Sigmoid colon (tissue), 7 donors: Measurements from ENCODE around the gene TOMM7. TPM values are rescaled to one million over a fixed set of nuclear protein-coding genes. Genes with fewer than 3 reads are reported as not detected.
"Not testable (repeated sequence)": the region's sequence is repeated elsewhere in the genome, so short reads cannot be mapped to it uniquely, and the experiment has no call there.

Source experiments
- DNase-seq: peaks from one replicate; pipeline ENCODE4 v3.0.0-alpha.2; 2019
- H3K27ac ChIP-seq, 4 donors: fragments of 200-600 bp; sonication (generic); one replicate each; pipeline ENCODE4 v1.5.1; 2016 to 2019; ENCODE audit warnings: mild to moderate bottlenecking in 1 of 4
- H3K27me3 ChIP-seq, 3 donors: fragments of 200-600 bp; sonication (generic); one replicate each; pipeline ENCODE4 v1.5.1; 2019; ENCODE audit warnings: mild to moderate bottlenecking in 1 of 3
- H3K36me3 ChIP-seq, 4 donors: fragments of 200-600 bp; sonication (generic); one replicate each; pipeline ENCODE4 v1.5.1; 2016 to 2019
- H3K4me1 ChIP-seq, 4 donors: fragments of 200-600 bp; sonication (generic); one replicate each; pipeline ENCODE4 v1.5.1; 2017 to 2019
- H3K4me3 ChIP-seq, 4 donors: fragments of 200-600 bp; sonication (generic); one replicate each; pipeline ENCODE4 v1.5.1; 2017 to 2019; ENCODE audit warnings: mild to moderate bottlenecking in 2 of 4, moderate library complexity in 1 of 4
- H3K9me3 ChIP-seq, 4 donors: fragments of 200-600 bp in 3 of 4; sonication (generic) in 3 of 4; one replicate each; pipeline versions ENCODE4 v1.5.1 to v1.6.1; 2013 to 2019
- EP300 ChIP-seq, 4 donors: sonication (generic); formaldehyde crosslinking; IDR thresholded peaks; one replicate each; pipeline ENCODE4 v1.6.1; 2017; ENCODE audit warnings: antibody characterized with exemption in 4 of 4
- POLR2A ChIP-seq, 2 donors: fragments of 450-650 bp; IDR thresholded peaks; one replicate each; pipeline ENCODE4 v1.6.1; 2016; ENCODE audit warnings: antibody characterized with exemption in 2 of 2, mild to moderate bottlenecking in 2 of 2, moderate library complexity in 2 of 2
- POLR2AphosphoS5 ChIP-seq, 4 donors: sonication (generic); formaldehyde crosslinking; IDR thresholded peaks; one replicate each; pipeline ENCODE4 v1.6.1; 2017; ENCODE audit warnings: antibody characterized with exemption in 4 of 4
- WGBS, 2 donors: extraction: QIAGEN DNeasy Blood & Tissue Kit; methylation state at CpG; one replicate each; pipeline ENCODE4 v1.1.7; 2013; 5-methylcytosine and 5-hydroxymethylcytosine counted together
- intact Hi-C: fragments of 100-400 bp; cut with DNase I; formaldehyde crosslinking; loops from one replicate; pipeline ENCODE4 v1.15.1; 2023
- polyA plus RNA-seq, 3 donors: library from polyadenylated mRNA; stranded (reverse); fragments of 200-250 nt; gene quantifications; one replicate each; pipeline ENCODE4 v1.2.3, GENCODE V29; 2013
- total RNA-seq, 4 donors: library from RNA; depleted of rRNA; stranded (reverse); fragments of >200 nt; gene quantifications; one replicate each; pipeline ENCODE4 v1.1.0, GENCODE V29; 2016
- TF ChIP-seq, protein P1 (sequence below), 4 experiments: fragments of 450-650 bp in 3 of 4; fragments of 200-600 bp in 1 of 4; IDR thresholded peaks; one replicate each; pipeline ENCODE4 v1.5.1; 2016 to 2019; ENCODE audit warnings: antibody characterized with exemption in 4 of 4, mild to moderate bottlenecking in 3 of 4, moderate library complexity in 2 of 4
- donor health status: healthy with polysubstance abuse.
- donor health status: Bipolar disorder and iron deficiency.
- donor health status: healthy.

Gene TOMM7
- total and polyA plus RNA-seq, 7 donors: 148 to 625 (median 326) TPM

GRCh38 chr7:22851145-22851544 is 28.5 kb upstream of the TOMM7 start:
- no peak overlapping the region for H3K4me3 ChIP-seq
- TF ChIP-seq POLR2A (IDR thresholded peaks at IDR 0.05) (no peak), POLR2AphosphoS5 (IDR thresholded peaks at IDR 0.05) (no peak), EP300 (IDR thresholded peaks at IDR 0.05) (no peak)
- TF ChIP-seq, protein P1, sequence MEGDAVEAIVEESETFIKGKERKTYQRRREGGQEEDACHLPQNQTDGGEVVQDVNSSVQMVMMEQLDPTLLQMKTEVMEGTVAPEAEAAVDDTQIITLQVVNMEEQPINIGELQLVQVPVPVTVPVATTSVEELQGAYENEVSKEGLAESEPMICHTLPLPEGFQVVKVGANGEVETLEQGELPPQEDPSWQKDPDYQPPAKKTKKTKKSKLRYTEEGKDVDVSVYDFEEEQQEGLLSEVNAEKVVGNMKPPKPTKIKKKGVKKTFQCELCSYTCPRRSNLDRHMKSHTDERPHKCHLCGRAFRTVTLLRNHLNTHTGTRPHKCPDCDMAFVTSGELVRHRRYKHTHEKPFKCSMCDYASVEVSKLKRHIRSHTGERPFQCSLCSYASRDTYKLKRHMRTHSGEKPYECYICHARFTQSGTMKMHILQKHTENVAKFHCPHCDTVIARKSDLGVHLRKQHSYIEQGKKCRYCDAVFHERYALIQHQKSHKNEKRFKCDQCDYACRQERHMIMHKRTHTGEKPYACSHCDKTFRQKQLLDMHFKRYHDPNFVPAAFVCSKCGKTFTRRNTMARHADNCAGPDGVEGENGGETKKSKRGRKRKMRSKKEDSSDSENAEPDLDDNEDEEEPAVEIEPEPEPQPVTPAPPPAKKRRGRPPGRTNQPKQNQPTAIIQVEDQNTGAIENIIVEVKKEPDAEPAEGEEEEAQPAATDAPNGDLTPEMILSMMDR (IDR thresholded peaks at IDR 0.05): no peak
- no peak for DNase-seq
- H3K27ac ChIP-seq: no peak overlapping the region
- 70 to 86% methylated on average over 2 of the region's 2 CpGs for WGBS, 2 donors
- intact Hi-C loops: loop anchor here (5.0 to 10.0 kb wide), 5 partner anchors 124 to 624 kb away; partner anchors contain the start of genes IGF2BP3, IL6 and KLHL7
- H3K4me1 ChIP-seq: peaks cover 0 to 21% (median 14%) of the 10 kb centered on the region in 4 donors
- no peaks in the 10 kb centered on the region for H3K27me3 ChIP-seq
- no peaks in the 10 kb centered on the region for H3K36me3 ChIP-seq
- H3K9me3 ChIP-seq: no peaks in the 10 kb centered on the region

- not testable (repeated sequence) for H3K27me3 ChIP-seq, H3K4me3 ChIP-seq, H3K27ac ChIP-seq, DNase-seq, H3K9me3 ChIP-seq, H3K36me3 ChIP-seq
- 94 to 100% methylated on average over 1 of the region's 1 CpG for WGBS, 2 donors
- intact Hi-C loops: loop anchor here (5.0 to 10.0 kb wide), 5 partner anchors 123 to 624 kb away; partner anchors contain the start of genes IGF2BP3, IL6 and KLHL7
- H3K4me1 ChIP-seq: peaks cover 0 to 13% (median 7%) of the 10 kb centered on the region in 4 donors
Measured at GRCh38 chr7:22850394-22850793, 27.7 kb upstream of the TOMM7 start.

DNA sequence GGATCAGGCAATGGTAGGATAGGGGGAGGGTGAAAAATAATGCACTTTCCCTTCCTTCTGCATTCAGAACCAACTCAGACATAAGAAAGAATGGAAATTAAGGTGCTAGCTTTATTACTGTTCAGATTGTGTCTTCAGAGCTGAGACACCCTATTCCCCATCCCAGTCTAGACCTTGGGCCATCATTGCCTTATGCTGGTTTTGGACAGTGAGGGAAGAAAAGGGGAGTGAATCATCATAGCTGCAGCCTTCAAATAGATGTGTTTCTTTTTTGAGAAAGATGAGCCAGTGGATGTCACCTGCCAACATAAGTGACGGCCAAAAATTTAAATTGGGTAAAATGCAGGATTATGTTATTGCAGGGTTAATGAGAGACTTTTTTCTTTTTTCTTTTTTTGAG is 27.0 kb upstream of the TOMM7 start:
- no peak for DNase-seq
- H3K36me3 ChIP-seq: no peaks in the 10 kb centered on the region
- TF ChIP-seq POLR2A (IDR thresholded peaks at IDR 0.05) (no peak), POLR2AphosphoS5 (IDR thresholded peaks at IDR 0.05) (no peak), EP300 (IDR thresholded peaks at IDR 0.05) (no peak)
- TF ChIP-seq, protein P1 (IDR thresholded peaks at IDR 0.05): no peak
- no peaks in the 10 kb centered on the region for H3K27me3 ChIP-seq
- peak overlapping the region in 1 of 4 donors; percentile 3 for H3K27ac ChIP-seq
- intact Hi-C loops: loop anchor here (5.0 to 10.0 kb wide), 5 partner anchors 122 to 625 kb away; partner anchors contain the start of genes IGF2BP3, IL6 and KLHL7
- no peaks in the 10 kb centered on the region for H3K9me3 ChIP-seq
- peaks cover 0 to 8% (median 4%) of the 10 kb centered on the region in 4 donors for H3K4me1 ChIP-seq
- H3K4me3 ChIP-seq: no peak overlapping the region
- WGBS, 2 donors: 82 to 92% methylated on average over 1 of the region's 1 CpG

DNA sequence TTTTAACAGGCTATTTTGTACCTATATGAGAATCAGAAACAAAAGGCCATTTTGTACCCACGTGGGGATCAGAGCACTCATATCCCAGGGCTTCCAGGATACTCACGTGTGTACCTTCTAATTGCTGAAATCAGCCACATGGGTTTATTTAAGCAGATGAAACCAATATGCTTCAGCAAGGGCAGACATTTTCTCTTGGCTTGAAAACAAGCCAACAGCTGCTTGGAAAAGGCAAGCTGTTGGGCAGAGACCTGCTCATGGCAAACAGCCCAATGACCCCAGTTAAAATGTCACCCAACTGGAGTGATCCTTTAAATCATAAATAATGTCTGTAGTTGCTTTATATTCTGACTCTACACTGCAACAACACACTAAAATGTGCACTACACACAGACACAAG is 26.5 kb upstream of the TOMM7 start:
- intact Hi-C loops: no loop called here
- no peak for DNase-seq
- 13 to 51% methylated on average over 2 of the region's 2 CpGs for WGBS, 2 donors
- peak overlapping the region in 2 of 4 donors; percentile 3 to 5 for H3K27ac ChIP-seq
- TF ChIP-seq EP300 (IDR thresholded peaks at IDR 0.05) (no peak), POLR2AphosphoS5 (IDR thresholded peaks at IDR 0.05) (peak in 1 of 4 donors; percentile 30)
- TF ChIP-seq, protein P1 (IDR thresholded peaks at IDR 0.05): no peak
- peaks cover 0 to 4% (median 4%) of the 10 kb centered on the region in 4 donors for H3K4me1 ChIP-seq
- H3K36me3 ChIP-seq: no peaks in the 10 kb centered on the region
- no peaks in the 10 kb centered on the region for H3K9me3 ChIP-seq
- no peaks in the 10 kb centered on the region for H3K27me3 ChIP-seq
- H3K4me3 ChIP-seq: no peak overlapping the region

GRCh38 chr7:22846961-22847360 is 24.3 kb upstream of the TOMM7 start:
- no peaks in the 10 kb centered on the region for H3K9me3 ChIP-seq
- H3K36me3 ChIP-seq: no peaks in the 10 kb centered on the region
- H3K4me1 ChIP-seq: peaks cover 0 to 4% (median 0%) of the 10 kb centered on the region in 4 donors
- no peak for DNase-seq
- H3K27me3 ChIP-seq: no peaks in the 10 kb centered on the region
- intact Hi-C loops: no loop called here
- 39 to 89% methylated on average over 1 of the region's 1 CpG for WGBS, 2 donors
- no peak overlapping the region for H3K4me3 ChIP-seq
- H3K27ac ChIP-seq: no peak overlapping the region
- TF ChIP-seq, protein P1 (IDR thresholded peaks at IDR 0.05): no peak
- TF ChIP-seq POLR2AphosphoS5 (IDR thresholded peaks at IDR 0.05): no peak
- no peak for TF ChIP-seq POLR2A (IDR thresholded peaks at IDR 0.05)
- no peak for TF ChIP-seq EP300 (IDR thresholded peaks at IDR 0.05)
